ENCODE results near the gene TIMD4.

The TIMD4 gene

GRCh38 chr5:156936972-156937371 is 26.1 kb downstream of the TIMD4 start:
- no peak for TF ChIP-seq GATA2 (IDR thresholded peaks at IDR 0.05; ENCODE audit: low read depth, low read length)
- TF ChIP-seq GATA3 (IDR thresholded peaks at IDR 0.05; ENCODE audit: low read depth, low read length): no peak

- TF ChIP-seq GATA3 (IDR thresholded peaks at IDR 0.05; ENCODE audit: low read depth, low read length): no peak
- TF ChIP-seq GATA2 (IDR thresholded peaks at IDR 0.05; ENCODE audit: low read depth, low read length): no peak
These were observed 28.4 kb downstream of the TIMD4 start for GRCh38 chr5:156934450-156935211.

- TF ChIP-seq GATA3 (IDR thresholded peaks at IDR 0.05; ENCODE audit: low read depth, low read length) (no peak), GATA2 (IDR thresholded peaks at IDR 0.05; ENCODE audit: low read depth, low read length) (no peak)
These were observed 33.6 kb downstream of the TIMD4 start for GRCh38 chr5:156929366-156929948.

GRCh38 chr5:156927545-156927944 is 35.5 kb downstream of the TIMD4 start:
- TF ChIP-seq GATA2 (IDR thresholded peaks at IDR 0.05; ENCODE audit: low read depth, low read length): no peak
- TF ChIP-seq GATA3 (IDR thresholded peaks at IDR 0.05; ENCODE audit: low read depth, low read length): no peak

- TF ChIP-seq GATA2 (IDR thresholded peaks at IDR 0.05; ENCODE audit: low read depth, low read length): no peak
- no peak for TF ChIP-seq GATA3 (IDR thresholded peaks at IDR 0.05; ENCODE audit: low read depth, low read length)
These were observed 40.7 kb downstream of the TIMD4 start for GRCh38 chr5:156922207-156922792.

- TF ChIP-seq GATA2 (IDR thresholded peaks at IDR 0.05; ENCODE audit: low read depth, low read length) (no peak), GATA3 (IDR thresholded peaks at IDR 0.05; ENCODE audit: low read depth, low read length) (no peak)
These were observed 42.1 kb downstream of the TIMD4 start for GRCh38 chr5:156920861-156921431.

- TF ChIP-seq GATA2 (IDR thresholded peaks at IDR 0.05; ENCODE audit: low read depth, low read length): no peak
These were observed 42.8 kb downstream of the TIMD4 start for GRCh38 chr5:156920042-156920860.

GRCh38 chr5:156918311-156918845 is 44.6 kb downstream of the TIMD4 start:
- TF ChIP-seq GATA2 (IDR thresholded peaks at IDR 0.05; ENCODE audit: low read depth, low read length) (no peak), GATA3 (IDR thresholded peaks at IDR 0.05; ENCODE audit: low read depth, low read length) (no peak)

- TF ChIP-seq GATA2 (IDR thresholded peaks at IDR 0.05; ENCODE audit: low read depth, low read length): no peak
- no peak for TF ChIP-seq GATA3 (IDR thresholded peaks at IDR 0.05; ENCODE audit: low read depth, low read length)
These were observed 48.7 kb downstream of the TIMD4 start for GRCh38 chr5:156914371-156914737.

- no peak for TF ChIP-seq GATA2 (IDR thresholded peaks at IDR 0.05; ENCODE audit: low read depth, low read length)
- no peak for TF ChIP-seq GATA3 (IDR thresholded peaks at IDR 0.05; ENCODE audit: low read depth, low read length)
These were observed 49.2 kb downstream of the TIMD4 start for GRCh38 chr5:156913719-156914370.

GRCh38 chr5:156913355-156913718 is 49.7 kb downstream of the TIMD4 start:
- TF ChIP-seq GATA2 (IDR thresholded peaks at IDR 0.05; ENCODE audit: low read depth, low read length) (no peak), GATA3 (IDR thresholded peaks at IDR 0.05; ENCODE audit: low read depth, low read length) (no peak)

- TF ChIP-seq GATA2 (IDR thresholded peaks at IDR 0.05; ENCODE audit: low read depth, low read length) (no peak), GATA3 (IDR thresholded peaks at IDR 0.05; ENCODE audit: low read depth, low read length) (no peak)
These were observed 50.2 kb downstream of the TIMD4 start for GRCh38 chr5:156912869-156913268.

- TF ChIP-seq GATA3 (IDR thresholded peaks at IDR 0.05; ENCODE audit: low read depth, low read length) (no peak), GATA2 (IDR thresholded peaks at IDR 0.05; ENCODE audit: low read depth, low read length) (no peak)
These were observed 53.8 kb downstream of the TIMD4 start for GRCh38 chr5:156909180-156909579.
